Retina (tissue), 1 donor: ENCODE measurements around the gene ALK.
"Not testable (repeated sequence)": the region's sequence is repeated elsewhere in the genome, so short reads cannot be mapped to it uniquely, and the experiment has no call there.

Source experiments
- DNase-seq: peaks from one replicate; pipeline ENCODE4 v3.0.0-alpha.2; 2016

The ALK gene

DNA sequence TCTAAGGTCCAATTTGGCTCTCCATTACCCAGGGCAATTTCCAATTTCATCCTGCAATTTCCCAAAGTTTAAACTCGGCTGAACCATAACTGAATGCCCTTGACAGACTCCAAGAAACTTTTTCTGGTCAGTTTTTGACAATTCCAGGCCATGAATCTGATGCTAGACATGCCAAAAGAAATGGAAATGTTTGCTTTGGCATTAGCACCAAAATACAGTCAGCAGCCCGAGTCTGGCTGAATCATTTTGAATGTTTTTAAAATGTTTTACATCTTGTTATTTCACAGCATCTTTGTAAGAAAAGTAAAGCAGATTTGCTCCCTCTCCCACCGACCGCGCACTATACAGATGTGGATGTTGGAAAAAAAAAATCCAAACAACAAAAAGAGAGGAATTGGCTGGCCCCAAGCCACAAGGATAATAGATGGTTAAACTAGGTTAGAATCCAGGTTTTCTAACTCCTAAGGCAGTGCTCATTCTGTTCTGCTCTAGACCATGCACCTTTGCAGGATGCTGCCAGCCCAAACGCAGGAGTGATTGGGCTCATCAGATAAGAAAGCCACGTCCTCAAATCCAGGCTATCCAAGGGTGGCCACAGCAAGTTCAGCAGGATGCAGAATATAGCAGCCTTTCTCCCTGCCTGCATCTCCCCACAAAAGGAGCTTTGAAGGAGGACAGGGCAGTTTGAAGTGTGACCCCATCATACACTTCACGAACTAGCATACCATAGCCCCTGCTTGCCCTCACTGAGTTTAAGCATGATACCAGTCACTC lies 167.5 kb downstream of the ALK start:
- no peak for DNase-seq

DNA sequence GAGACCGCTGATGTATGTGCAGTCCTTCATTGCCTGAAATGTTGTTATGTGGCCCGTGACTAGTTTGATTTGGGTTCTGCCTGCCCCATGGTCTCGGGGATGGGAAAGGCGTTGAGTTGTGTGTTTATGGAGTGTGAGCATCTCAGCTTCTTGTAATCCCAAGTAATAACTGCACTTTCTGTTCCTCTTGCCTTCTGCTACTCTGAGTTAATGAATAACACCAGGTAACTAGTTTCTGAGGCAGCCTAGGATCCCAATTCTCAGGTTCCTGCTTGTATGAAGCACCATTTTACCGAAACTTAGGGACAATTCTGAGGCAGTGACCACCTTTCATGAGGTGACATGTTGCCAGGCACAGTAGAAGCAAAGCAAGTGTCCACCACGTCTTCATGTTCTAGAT lies 170.0 kb downstream of the ALK start:
- DNase-seq, result no peak

- DNase-seq, result not testable (repeated sequence)
Measured at GRCh38 chr2:29750463-29750862, 170.9 kb downstream of the ALK start.

GRCh38 chr2:29749843-29750242 lies 171.5 kb downstream of the ALK start:
- no peak for DNase-seq

DNA sequence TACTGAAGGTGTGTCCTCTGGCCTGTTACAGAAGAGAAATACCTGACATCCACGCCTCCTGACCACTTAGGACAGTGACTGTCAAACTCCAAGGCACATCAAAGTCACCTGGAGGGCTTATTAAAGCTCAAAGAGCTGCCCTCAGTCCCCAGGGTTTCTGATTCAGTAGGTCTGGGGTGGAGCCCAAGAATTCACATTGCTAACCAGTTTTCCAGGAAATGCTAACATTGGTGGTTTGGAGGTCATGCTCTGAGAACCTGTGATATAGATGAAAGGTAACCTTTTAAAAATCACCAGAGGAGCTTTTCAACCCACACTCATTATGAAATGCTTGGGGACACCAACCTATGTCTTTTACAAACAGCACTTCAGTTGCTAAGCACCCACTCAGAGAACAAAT lies 172.3 kb downstream of the ALK start:
- no peak for DNase-seq

DNA sequence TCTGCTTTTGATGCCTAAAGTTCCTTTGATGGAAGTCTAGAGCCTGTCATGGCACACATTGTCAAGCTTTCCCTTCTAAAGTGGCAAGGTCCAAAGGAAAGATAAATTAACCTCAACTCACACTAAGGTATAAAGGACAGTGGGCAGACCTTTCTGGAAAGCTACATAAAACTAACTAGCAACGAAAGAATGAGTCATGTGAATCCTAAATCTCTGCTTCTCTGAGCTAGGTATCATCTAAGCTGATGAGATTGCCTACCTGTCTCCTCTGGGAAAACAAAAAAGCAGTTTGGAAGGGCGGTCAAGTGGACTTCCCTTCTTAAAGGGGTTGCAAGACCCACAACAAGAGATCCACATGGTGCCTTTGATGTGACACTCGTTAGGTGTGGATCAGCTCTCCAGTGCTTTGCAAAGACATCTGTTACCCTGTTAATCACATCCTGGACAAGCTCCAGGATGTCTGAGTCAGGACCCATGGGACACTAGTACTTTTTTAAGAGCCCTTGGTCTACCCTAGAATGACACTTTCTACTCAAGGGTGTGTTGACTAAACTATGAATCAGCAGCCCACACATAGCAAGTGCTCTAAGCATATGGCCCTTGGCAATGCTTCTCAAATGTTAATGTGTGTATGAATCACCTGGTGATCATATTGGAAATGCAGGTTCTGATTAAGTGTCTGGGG lies 173.5 kb downstream of the ALK start:
- no peak for DNase-seq

GRCh38 chr2:29744976-29745375 lies 176.4 kb downstream of the ALK start:
- DNase-seq, result no peak

- DNase-seq, result no peak
Measured at GRCh38 chr2:29743516-29743915, 177.9 kb downstream of the ALK start.

GRCh38 chr2:29742656-29743055 lies 178.7 kb downstream of the ALK start:
- DNase-seq, result no peak

- DNase-seq, result no peak
Measured at GRCh38 chr2:29741132-29741531, 180.3 kb downstream of the ALK start.

- no peak for DNase-seq
Measured at GRCh38 chr2:29733965-29734364, 187.4 kb downstream of the ALK start.

DNA sequence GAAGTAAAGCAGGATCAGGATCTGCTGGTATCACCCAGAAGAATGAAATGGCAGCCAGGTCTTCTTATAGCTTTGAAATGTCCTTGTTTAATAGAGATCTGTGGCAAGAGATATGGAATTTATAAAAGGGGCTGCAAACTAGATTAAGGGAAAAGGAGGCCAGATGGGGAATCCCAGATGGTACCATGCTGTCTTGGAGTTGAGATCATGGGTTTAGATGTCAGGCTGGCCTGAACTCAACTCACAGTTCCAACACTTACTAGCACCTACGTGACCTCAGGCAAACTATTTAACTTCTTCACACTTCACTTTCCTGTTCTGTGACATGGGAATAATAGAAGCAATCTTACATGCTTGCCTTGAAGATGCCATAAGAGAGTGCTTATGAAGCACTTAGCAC lies 188.2 kb downstream of the ALK start:
- DNase-seq, result no peak

DNA sequence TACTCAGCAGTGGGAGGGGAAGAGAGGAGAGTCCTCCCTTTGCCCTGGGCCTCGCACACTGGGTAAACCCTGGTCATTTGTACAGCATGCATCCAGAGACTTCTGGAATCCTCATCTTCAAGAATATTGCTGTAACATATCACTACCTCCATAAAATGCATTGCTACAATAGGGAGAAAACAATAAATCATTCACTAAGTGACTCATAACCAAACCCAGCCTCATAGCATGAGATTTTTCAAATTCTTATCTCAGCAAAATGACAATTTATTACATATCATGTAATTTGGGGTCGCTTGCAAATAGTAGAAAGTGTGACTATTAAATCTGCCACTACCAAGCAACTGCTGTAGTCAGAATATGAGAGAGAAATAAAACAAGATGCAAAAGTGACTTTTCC lies 189.4 kb downstream of the ALK start:
- no peak for DNase-seq

GRCh38 chr2:29729932-29730331 lies 191.5 kb downstream of the ALK start:
- no peak for DNase-seq

GRCh38 chr2:29729401-29729800 lies 192.0 kb downstream of the ALK start:
- DNase-seq, result no peak

- peak; percentile 39 for DNase-seq
Measured at GRCh38 chr2:29726976-29727375, 194.4 kb downstream of the ALK start.

DNA sequence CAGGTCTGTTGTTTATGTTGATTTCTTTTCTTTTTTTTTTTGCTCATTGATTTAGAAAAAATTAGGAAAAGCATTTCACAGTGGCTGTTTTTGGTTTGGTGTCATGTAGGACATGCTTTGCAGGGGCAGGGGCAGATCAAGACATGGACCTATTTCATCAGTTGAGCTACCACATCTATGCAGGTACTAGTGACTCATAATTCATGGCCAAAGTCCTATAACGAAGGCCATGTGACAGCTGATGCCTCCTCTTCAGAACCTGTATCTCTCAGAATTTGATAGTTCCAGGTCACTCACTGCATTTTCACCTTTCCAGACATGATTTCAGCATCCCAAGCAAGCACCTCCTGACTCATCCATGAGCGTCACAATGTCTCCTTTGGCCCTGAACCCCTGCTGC lies 195.8 kb downstream of the ALK start:
- no peak for DNase-seq

GRCh38 chr2:29724282-29724681 lies 197.1 kb downstream of the ALK start:
- DNase-seq, result no peak

DNA sequence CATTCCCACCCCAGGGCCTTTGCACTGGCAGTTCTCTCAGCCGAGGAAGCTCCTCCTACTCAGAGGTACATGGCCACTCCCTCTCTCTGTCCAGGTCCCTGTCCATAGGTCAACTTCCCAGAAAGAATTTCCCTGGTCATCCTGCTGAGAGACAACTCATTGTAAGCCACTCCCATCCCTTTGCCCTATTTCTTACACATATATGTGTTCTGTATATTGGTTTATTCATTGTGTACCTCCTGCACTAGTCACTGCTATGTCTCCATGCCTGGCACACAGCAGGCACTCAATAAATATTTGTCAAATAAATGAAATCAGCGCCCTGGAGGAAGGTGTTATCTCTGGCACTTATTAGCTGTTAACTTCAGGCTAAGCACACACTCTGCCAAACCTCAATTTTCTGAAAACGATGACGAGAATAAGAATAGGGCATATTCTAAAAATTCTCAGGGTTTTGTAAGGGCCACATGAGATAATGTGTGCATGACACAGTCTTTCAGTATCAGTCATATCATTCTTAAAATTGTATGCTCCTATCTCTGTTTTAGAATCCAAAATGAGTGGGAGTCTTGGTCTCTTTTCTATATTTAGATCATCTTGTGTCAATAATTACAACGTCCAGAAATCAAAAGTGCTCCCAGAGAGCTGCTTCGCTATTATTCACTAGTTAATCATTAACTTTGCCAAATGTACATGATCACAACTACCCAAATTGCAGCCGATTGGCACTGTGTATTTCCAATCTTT lies 198.0 kb downstream of the ALK start:
- no peak for DNase-seq

- DNase-seq, result peak; percentile 41
Measured at GRCh38 chr2:29719639-29720038, 201.7 kb downstream of the ALK start.

DNA sequence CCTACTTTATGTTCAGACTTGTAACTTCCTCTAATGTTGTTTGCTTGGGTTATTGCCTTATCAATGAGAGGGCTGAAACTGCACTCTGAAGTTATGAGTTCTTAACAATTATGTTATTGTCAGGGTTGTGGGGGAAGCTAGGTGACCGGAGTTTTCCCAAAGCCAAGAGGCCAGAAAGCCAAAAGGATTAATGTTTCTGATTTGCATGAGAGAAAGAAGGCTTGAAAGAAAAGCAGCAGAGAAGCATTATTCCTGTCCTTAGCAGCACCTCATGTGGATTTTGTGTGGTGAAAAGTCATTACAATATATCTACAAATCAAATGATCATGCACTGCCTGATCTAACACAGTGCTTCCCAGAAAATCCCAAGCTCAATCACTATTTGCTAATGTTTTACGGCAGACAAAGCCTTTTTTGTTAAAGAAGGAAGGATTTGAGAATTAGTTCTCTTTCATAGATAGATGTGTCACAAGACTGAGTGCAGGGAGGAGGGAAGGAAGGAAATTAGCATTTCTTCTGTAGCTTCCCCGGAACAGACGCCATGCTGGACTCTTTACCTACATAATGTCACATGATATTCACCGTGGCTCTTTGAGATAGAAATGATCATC lies 203.2 kb downstream of the ALK start:
- no peak for DNase-seq

- DNase-seq, result no peak
Measured at GRCh38 chr2:29715655-29716054, 205.7 kb downstream of the ALK start.

DNA sequence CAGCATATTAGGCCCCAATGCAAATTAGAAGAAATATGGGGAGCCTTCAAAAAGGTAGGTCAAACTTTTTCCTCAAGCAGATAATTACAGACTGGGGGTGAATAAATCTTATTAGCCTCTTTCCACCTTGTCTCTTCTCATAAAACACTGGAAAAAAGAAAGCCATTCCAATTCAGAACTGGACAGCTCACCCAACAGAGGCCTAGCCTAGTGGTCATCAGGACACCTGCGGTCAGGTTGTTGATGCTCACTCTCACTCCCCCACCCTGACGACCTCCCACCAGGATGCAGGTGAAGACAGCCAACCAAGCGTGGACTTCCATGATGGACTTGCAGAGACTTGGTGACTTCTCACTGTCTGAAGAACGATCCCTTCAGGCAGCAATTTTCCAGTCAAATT lies 207.1 kb downstream of the ALK start:
- DNase-seq, result no peak
